PC-9 (cell line): ENCODE data around the gene PDE6B. TPM values are rescaled to one million over a fixed set of nuclear protein-coding genes. Genes with fewer than 3 reads are reported as not detected.

Source experiments
- BruUV-seq: library from RNA; stranded (reverse); fragments of 400-500 nt; replicated peaks from 2 replicates; lab custom pipeline; 2021; lab: Mats Ljungman, UMichigan
- CTCF ChIA-PET: fragments of 300-600 bp; sonication (Branson Sonifier 250); formaldehyde crosslinking; loops from one replicate; lab custom pipeline; 2022; ENCODE audit warnings: antibody characterized with exemption; lab: Charles Lee
- POLR2A ChIA-PET: fragments of 300-600 bp; sonication (Branson Sonifier 250); formaldehyde crosslinking; loops from one replicate; lab custom pipeline; 2022; ENCODE audit warnings: antibody characterized with exemption; ENCODE audit not compliant: unreplicated experiment; lab: Charles Lee
- DNase-seq, 2 experiments: peaks; one replicate each; pipeline versions ENCODE4 v3.0.0 to v3.0.0-alpha.2; 2015 to 2022; ENCODE audit warnings: mixed read lengths in 1 of 2
- H2AFZ ChIP-seq: fragments of 200-600 bp; sonication (generic); 2 replicates; pipeline ENCODE4 v1.8.1; 2017; ENCODE audit warnings: antibody characterized with exemption
- H3F3A ChIP-seq: fragments of 200-600 bp; sonication (generic); 2 replicates; pipeline ENCODE4 v1.8.1; 2017; ENCODE audit warnings: antibody characterized with exemption, mild to moderate bottlenecking, low read depth; ENCODE audit not compliant: insufficient read depth
- H3K27ac ChIP-seq: fragments of 200-600 bp; sonication (generic); 2 replicates; pipeline ENCODE4 v1.6.1; 2016; ENCODE audit warnings: mixed run types
- H3K27me3 ChIP-seq: fragments of 200-600 bp; sonication (generic); 2 replicates; pipeline ENCODE4 v1.6.1; 2016; ENCODE audit warnings: low read depth, mixed run types; ENCODE audit not compliant: insufficient read depth
- H3K36me3 ChIP-seq: fragments of 200-600 bp; sonication (generic); 2 replicates; pipeline ENCODE4 v1.6.1; 2016; ENCODE audit warnings: low read depth, mixed run types
- H3K4me1 ChIP-seq: fragments of 200-600 bp; sonication (generic); replicated peaks from 2 replicates; pipeline ENCODE4 v1.6.1; 2016; ENCODE audit warnings: mixed run types; ENCODE audit not compliant: insufficient read depth
- H3K4me2 ChIP-seq: fragments of 200-600 bp; sonication (generic); 2 replicates; pipeline ENCODE4 v1.6.1; 2017; ENCODE audit warnings: mixed run types
- H3K4me3 ChIP-seq: fragments of 200-600 bp; sonication (generic); 2 replicates; pipeline ENCODE4 v1.6.1; 2016; ENCODE audit warnings: mixed run types
- H3K79me2 ChIP-seq: fragments of 200-600 bp; sonication (generic); 2 replicates; pipeline ENCODE4 v1.6.1; 2017; ENCODE audit warnings: low read depth, mixed run types
- H3K9me2 ChIP-seq: fragments of 200-600 bp; sonication (generic); 2 replicates; pipeline ENCODE4 v1.8.1; 2017; ENCODE audit warnings: mild to moderate bottlenecking; ENCODE audit not compliant: insufficient read depth
- H3K9me3 ChIP-seq: fragments of 200-600 bp; sonication (generic); 2 replicates; pipeline ENCODE4 v1.8.1; 2016; ENCODE audit warnings: low read depth; ENCODE audit not compliant: insufficient read depth
- H4K20me1 ChIP-seq: fragments of 200-600 bp; sonication (generic); 2 replicates; pipeline ENCODE4 v1.8.1; 2017; ENCODE audit not compliant: insufficient read depth
- CTCF ChIP-seq: fragments of 200-600 bp; sonication (generic); conservative IDR thresholded peaks from 2 replicates; pipeline ENCODE4 v1.6.1; 2017; ENCODE audit warnings: mixed run types, antibody characterized with exemption, mild to moderate bottlenecking, moderate library complexity
- EZH2 ChIP-seq: fragments of 200-600 bp; sonication (generic); IDR thresholded peaks from 2 replicates; pipeline ENCODE4 v1.8.0; 2017; ENCODE audit warnings: antibody characterized with exemption, low read depth
- intact Hi-C: fragments of 100-400 bp; cut with micrococcal nuclease; formaldehyde crosslinking; loops from one replicate; pipeline ENCODE4 v1.10.0; 2022; ENCODE audit not compliant: unreplicated experiment
- total RNA-seq: library from RNA; stranded (reverse); gene quantifications from 2 replicates; pipeline ENCODE4 v1.2.3, GENCODE V29; 2021

Gene PDE6B
- total RNA-seq, 1 experiment from 2014 or later = 5.9 TPM

GRCh38 chr4:598925-599324 is 26.4 kb upstream of the PDE6B start:
- H3K27me3 ChIP-seq = peaks cover 93% of the 10 kb centered on the region
- POLR2A ChIA-PET = no interaction called here
- H3K9me2 ChIP-seq = no peaks in the 10 kb centered on the region
- DNase-seq = no peak
- TF ChIP-seq CTCF (no peak), EZH2 (no peak)
- CTCF ChIA-PET = interaction anchor here (0.7 kb wide), 1 partner anchor 126 kb away, joined by 3 read pairs; no protein-coding TSS in a partner anchor
- no peaks in the 10 kb centered on the region for H4K20me1 ChIP-seq
- H3K4me3 ChIP-seq = no peak overlapping the region
- no peak overlapping the region for H3K4me2 ChIP-seq
- H3F3A ChIP-seq = no peaks in the 10 kb centered on the region
- H3K9me3 ChIP-seq = no peaks in the 10 kb centered on the region
- BruUV-seq = no TSS peak
- no peak overlapping the region for H2AFZ ChIP-seq
- no peaks in the 10 kb centered on the region for H3K79me2 ChIP-seq
- no peaks in the 10 kb centered on the region for H3K4me1 ChIP-seq
- intact Hi-C loops = no loop called here
- no peak overlapping the region for H3K27ac ChIP-seq
- H3K36me3 ChIP-seq = no peaks in the 10 kb centered on the region

- intact Hi-C loops = loop anchor here (10.0 kb wide), 1 partner anchor 145 kb away; no protein-coding TSS in a partner anchor
- ChIA-PET POLR2A (no interaction called here), CTCF (no interaction called here)
- TF ChIP-seq EZH2 = no peak
- no peak for TF ChIP-seq CTCF
- Histone ChIP-seq H3K27me3 (peaks cover 87% of the 10 kb centered on the region), H3K4me1 (no peaks in the 10 kb centered on the region), H3K79me2 (no peaks in the 10 kb centered on the region), H3K27ac (no peak overlapping the region), H3K4me2 (no peak overlapping the region), H2AFZ (no peak overlapping the region), H3K36me3 (no peaks in the 10 kb centered on the region), H3F3A (no peaks in the 10 kb centered on the region), H4K20me1 (no peaks in the 10 kb centered on the region), H3K9me2 (no peaks in the 10 kb centered on the region), H3K9me3 (no peaks in the 10 kb centered on the region), H3K4me3 (no peak overlapping the region)
- no TSS peak for BruUV-seq
- no peak for DNase-seq
Observed at GRCh38 chr4:600166-600565, 25.2 kb upstream of the PDE6B start.

DNA sequence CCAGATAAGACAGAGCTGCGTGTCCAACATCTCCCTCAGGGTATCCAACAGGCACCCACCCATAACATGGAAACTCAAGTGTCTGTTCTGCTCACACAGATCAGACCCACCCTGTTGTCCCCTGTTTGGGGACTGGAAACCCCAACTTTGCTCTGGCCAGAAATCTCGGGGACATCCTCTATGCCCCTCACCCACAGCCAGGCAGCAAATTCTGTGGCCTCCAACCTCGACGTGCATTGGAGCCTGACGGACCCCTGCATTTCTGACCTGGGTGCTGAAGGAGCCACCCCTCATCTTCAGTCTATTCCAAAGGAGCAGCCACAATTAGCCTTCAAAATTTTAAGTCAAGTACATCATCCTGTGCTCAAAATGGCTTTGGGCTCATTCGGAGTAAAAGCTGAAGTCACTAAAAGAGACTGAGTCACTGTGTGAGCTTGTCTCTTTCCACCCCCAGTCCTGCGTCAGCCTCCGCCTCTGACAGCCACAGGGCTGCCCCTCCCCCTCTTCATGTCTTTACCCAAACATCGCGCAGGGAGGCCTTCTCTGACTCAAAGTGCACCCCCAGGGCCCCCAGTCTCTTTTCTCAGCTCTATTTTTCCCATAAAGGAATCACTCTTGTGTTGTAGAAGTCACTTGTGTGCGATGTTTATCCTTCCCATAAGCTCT is 24.4 kb upstream of the PDE6B start:
- Histone ChIP-seq H3K9me2 (no peaks in the 10 kb centered on the region), H3F3A (no peaks in the 10 kb centered on the region), H4K20me1 (no peaks in the 10 kb centered on the region), H3K4me1 (no peaks in the 10 kb centered on the region), H3K27ac (no peak overlapping the region), H3K36me3 (no peaks in the 10 kb centered on the region), H3K4me2 (no peak overlapping the region), H3K9me3 (no peaks in the 10 kb centered on the region), H3K4me3 (no peak overlapping the region), H3K27me3 (peaks cover 87% of the 10 kb centered on the region), H3K79me2 (no peaks in the 10 kb centered on the region), H2AFZ (no peak overlapping the region)
- TF ChIP-seq CTCF (no peak), EZH2 (no peak)
- CTCF ChIA-PET = no interaction called here
- no TSS peak for BruUV-seq
- intact Hi-C loops = loop anchor here (10.0 kb wide), 1 partner anchor 144 kb away; no protein-coding TSS in a partner anchor
- DNase-seq = no peak
- POLR2A ChIA-PET = no interaction called here
